ENCODE measurements around the gene ITGA3. TPM values are rescaled to one million over a fixed set of nuclear protein-coding genes. Genes with fewer than 3 reads are reported as not detected.

ITGA3 gene
- total RNA-seq, 1 donor from 2014 or later: 143 TPM

- H3K4me3 Mint-ChIP-seq: no peak overlapping the region
- H3K27ac Mint-ChIP-seq: no peak overlapping the region
- peaks cover 7% of the 10 kb centered on the region for H3K4me1 Mint-ChIP-seq
- H3K27me3 Mint-ChIP-seq (ENCODE audit: low read depth): peaks cover 20% of the 10 kb centered on the region
- no peak for DNase-seq (ENCODE audit: low spot score in 2 of 2, unreplicated experiment in 2 of 2)
- peaks cover 4% of the 10 kb centered on the region for H3K36me3 Mint-ChIP-seq
- H3K9me3 Mint-ChIP-seq: no peaks in the 10 kb centered on the region
- no peak for TF ChIP-seq CTCF (IDR thresholded peaks at IDR 0.05; ENCODE audit: unreplicated experiment)
These were observed 62.3 kb downstream of the ITGA3 start for GRCh38 chr17:50118076-50118827.

DNA sequence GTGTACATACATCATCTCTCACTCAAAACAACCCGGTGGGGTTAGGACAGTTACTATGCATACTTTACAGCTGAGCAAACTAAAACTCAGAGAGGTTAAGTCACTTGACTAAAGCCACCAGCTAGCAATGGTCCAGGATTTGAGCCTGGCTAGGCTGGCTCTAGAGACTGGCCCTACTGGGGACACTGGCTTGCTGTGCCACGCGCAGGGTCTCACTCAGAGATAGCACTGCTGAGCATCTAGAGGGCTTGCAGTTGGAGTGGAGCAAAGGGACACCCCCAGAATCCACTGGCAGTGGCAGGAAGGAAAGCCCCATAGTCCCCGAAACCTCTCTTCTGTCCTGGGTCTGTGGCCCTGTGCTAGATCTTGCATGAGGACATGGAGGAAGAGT is 62.9 kb downstream of the ITGA3 start:
- Mint-ChIP-seq H3K27me3 (ENCODE audit: low read depth) (peaks cover 20% of the 10 kb centered on the region), H3K27ac (no peak overlapping the region), H3K9me3 (no peaks in the 10 kb centered on the region), H3K4me1 (peaks cover 11% of the 10 kb centered on the region), H3K36me3 (peaks cover 4% of the 10 kb centered on the region), H3K4me3 (no peak overlapping the region)
- no peak for DNase-seq (ENCODE audit: low spot score in 2 of 2, unreplicated experiment in 2 of 2)
- TF ChIP-seq CTCF (IDR thresholded peaks at IDR 0.05; ENCODE audit: unreplicated experiment): no peak

DNA sequence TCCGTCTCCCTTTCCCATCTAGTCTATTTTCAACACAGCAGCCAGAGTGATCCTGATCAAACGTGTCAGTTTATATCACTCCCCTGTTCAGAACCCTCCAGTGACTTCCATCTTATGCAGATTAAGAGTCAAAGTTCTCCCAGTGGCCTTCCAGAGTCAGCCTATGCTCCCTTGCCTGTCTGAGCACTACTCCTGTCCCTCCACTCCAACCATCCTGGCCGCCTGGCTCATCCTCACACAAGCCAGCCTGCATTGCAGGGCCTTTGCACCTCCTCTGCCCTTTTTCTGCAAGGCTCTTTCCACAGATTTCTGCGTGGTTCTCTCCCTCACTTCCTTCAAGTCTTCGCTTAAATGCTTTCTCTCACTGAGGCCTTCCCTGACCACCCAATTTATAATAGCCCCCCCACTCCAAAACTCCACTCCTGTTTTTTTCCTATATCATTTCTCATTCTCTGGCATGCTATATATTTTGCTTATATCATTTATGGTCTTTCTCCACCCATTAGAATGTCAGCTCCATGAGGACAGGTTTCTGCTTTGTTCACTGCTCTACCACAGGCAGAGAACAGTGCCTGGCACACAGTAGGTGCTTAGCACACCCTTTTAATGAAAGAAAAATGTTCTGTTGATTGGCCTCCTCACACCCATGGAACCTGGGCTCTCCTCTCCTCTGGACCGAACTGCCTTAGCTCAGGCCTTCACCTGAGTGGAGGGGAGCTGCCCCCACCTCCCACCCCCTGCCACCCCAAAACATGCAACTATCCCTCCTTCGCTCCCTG is 64.8 kb downstream of the ITGA3 start:
- no peaks in the 10 kb centered on the region for H3K9me3 Mint-ChIP-seq
- no peak overlapping the region for H3K4me3 Mint-ChIP-seq
- no peak for DNase-seq (ENCODE audit: low spot score in 2 of 2, unreplicated experiment in 2 of 2)
- H3K4me1 Mint-ChIP-seq: peaks cover 15% of the 10 kb centered on the region
- no peak overlapping the region for H3K27ac Mint-ChIP-seq
- H3K27me3 Mint-ChIP-seq (ENCODE audit: low read depth): peaks cover 15% of the 10 kb centered on the region
- H3K36me3 Mint-ChIP-seq: no peaks in the 10 kb centered on the region
- TF ChIP-seq CTCF (IDR thresholded peaks at IDR 0.05; ENCODE audit: unreplicated experiment): no peak

- Mint-ChIP-seq H3K36me3 (no peaks in the 10 kb centered on the region), H3K9me3 (no peaks in the 10 kb centered on the region), H3K27ac (no peak overlapping the region), H3K4me1 (peaks cover 16% of the 10 kb centered on the region), H3K4me3 (no peak overlapping the region), H3K27me3 (ENCODE audit: low read depth) (peaks cover 10% of the 10 kb centered on the region)
- DNase-seq (ENCODE audit: low spot score in 2 of 2, unreplicated experiment in 2 of 2): no peak
- TF ChIP-seq CTCF (IDR thresholded peaks at IDR 0.05; ENCODE audit: unreplicated experiment): no peak
These were observed 67.0 kb downstream of the ITGA3 start for GRCh38 chr17:50122945-50123344.

DNA sequence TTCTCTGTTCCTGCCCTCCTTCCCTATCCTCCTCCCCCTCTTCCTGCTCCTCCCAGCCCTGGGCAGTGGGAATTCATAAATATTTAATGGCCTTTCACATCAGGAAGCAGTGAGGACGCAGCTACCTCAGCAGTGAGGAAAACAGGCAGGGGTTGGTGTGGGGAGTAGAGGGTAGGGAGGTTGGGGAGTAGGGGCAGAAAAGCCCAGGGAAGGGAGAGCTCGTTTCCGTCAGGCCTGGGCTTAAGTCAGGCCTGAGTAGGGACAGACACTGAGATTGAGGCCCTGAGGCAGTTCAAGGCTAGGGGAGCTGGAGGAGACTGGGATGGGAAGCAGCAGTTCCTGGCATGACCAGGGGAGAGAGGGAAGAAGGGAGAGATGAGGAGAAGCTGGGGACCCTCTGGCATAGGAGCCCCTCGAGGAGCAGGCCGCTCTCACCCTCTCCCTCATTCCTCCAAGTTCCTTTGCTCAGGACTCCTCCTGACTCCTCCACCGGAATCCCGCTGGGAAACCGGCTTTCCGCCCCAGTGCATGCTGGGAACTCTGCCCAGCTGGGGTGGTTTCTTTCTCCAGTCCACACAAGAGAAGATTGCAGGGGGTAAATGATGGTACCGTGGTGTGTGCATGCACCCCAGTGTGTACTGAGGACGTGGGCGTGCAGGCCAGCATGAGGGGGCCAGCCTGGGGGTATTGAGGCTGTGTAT is 67.9 kb downstream of the ITGA3 start:
- Mint-ChIP-seq H3K9me3 (no peaks in the 10 kb centered on the region), H3K27ac (peak overlapping the region; percentile 85), H3K27me3 (ENCODE audit: low read depth) (peaks cover 7% of the 10 kb centered on the region), H3K4me3 (no peak overlapping the region), H3K36me3 (no peaks in the 10 kb centered on the region), H3K4me1 (peaks cover 23% of the 10 kb centered on the region)
- TF ChIP-seq CTCF (IDR thresholded peaks at IDR 0.05; ENCODE audit: unreplicated experiment): no peak
- no peak for DNase-seq (ENCODE audit: low spot score in 2 of 2, unreplicated experiment in 2 of 2)
